PFSK-1 (cell line): Measurements from ENCODE around the gene ZNF346.

Experiments used
- POLR2AphosphoS5 ChIP-seq: IDR thresholded peaks from 2 replicates; pipeline ENCODE4 v1.6.1; 2012; ENCODE audit warnings: low read depth, mild to moderate bottlenecking, control low read depth, low read length, moderate library complexity
- SIN3A ChIP-seq: IDR thresholded peaks from 2 replicates; pipeline ENCODE4 v1.6.1; 2012; ENCODE audit warnings: mild to moderate bottlenecking, low read length, moderate library complexity, borderline replicate concordance; ENCODE audit not compliant: insufficient read depth
- TF ChIP-seq, protein P1 (sequence below), 2 experiments: IDR thresholded peaks; 2 replicates each; pipeline versions ENCODE4 v1.6.1 to v1.8.0; 2011 to 2012; ENCODE audit warnings: low read depth in 2 of 2, low read length in 2 of 2, control low read depth in 1 of 2, inconsistent platforms in 1 of 2, mild to moderate bottlenecking in 1 of 2, moderate library complexity in 1 of 2; ENCODE audit not compliant: insufficient read depth in 1 of 2

DNA sequence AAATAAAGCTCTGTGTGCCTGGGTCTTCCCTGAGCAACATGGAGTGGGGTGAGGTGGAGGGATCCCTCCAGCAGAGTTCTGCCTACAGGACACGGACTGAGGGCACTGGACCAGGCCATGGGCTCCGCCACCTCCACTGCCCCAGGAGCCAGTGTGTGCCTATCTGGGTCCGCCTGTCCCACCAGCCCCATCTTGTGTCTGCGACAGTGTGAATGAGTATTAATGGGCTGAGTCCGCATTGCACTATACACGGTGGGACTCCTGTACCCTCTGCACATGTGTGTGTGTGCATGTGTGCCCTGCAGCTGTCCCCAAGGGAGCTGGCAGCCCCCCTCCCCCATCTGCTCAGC is 75.6 kb downstream of the ZNF346 start:
- no peak for TF ChIP-seq POLR2AphosphoS5
- TF ChIP-seq, protein P1, sequence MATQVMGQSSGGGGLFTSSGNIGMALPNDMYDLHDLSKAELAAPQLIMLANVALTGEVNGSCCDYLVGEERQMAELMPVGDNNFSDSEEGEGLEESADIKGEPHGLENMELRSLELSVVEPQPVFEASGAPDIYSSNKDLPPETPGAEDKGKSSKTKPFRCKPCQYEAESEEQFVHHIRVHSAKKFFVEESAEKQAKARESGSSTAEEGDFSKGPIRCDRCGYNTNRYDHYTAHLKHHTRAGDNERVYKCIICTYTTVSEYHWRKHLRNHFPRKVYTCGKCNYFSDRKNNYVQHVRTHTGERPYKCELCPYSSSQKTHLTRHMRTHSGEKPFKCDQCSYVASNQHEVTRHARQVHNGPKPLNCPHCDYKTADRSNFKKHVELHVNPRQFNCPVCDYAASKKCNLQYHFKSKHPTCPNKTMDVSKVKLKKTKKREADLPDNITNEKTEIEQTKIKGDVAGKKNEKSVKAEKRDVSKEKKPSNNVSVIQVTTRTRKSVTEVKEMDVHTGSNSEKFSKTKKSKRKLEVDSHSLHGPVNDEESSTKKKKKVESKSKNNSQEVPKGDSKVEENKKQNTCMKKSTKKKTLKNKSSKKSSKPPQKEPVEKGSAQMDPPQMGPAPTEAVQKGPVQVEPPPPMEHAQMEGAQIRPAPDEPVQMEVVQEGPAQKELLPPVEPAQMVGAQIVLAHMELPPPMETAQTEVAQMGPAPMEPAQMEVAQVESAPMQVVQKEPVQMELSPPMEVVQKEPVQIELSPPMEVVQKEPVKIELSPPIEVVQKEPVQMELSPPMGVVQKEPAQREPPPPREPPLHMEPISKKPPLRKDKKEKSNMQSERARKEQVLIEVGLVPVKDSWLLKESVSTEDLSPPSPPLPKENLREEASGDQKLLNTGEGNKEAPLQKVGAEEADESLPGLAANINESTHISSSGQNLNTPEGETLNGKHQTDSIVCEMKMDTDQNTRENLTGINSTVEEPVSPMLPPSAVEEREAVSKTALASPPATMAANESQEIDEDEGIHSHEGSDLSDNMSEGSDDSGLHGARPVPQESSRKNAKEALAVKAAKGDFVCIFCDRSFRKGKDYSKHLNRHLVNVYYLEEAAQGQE (IDR thresholded peaks at IDR 0.05; ENCODE audit: insufficient read depth in 1 of 2, low read depth in 2 of 2, low read length in 2 of 2), result no peak
- TF ChIP-seq SIN3A, result no peak
